GM13977 (cell line): ENCODE results near the gene MAGEA6.
"Not testable (repeated sequence)": the region's sequence is repeated elsewhere in the genome, so short reads cannot be mapped to it uniquely, and the experiment has no call there.

Experiments
- DNase-seq: peaks from one replicate; pipeline ENCODE4 v3.0.0; 2012; ENCODE audit warnings: low spot score
- CTCF ChIP-seq: IDR thresholded peaks from 2 replicates; pipeline ENCODE4 v1.5.1; 2012; ENCODE audit warnings: mild to moderate bottlenecking, control low read depth; ENCODE audit not compliant: insufficient read depth; ENCODE audit errors: extremely low read depth, missing control alignments
- in situ Hi-C: fragments of 300-500 bp; cut with MboI; formaldehyde crosslinking; loops from one replicate; pipeline ENCODE4 v1.12.0; 2022; ENCODE audit warnings: low sequenced_read_pairs, low pct_unique_long_range_greater_than_20kb, mixed read lengths, inconsistent platforms; ENCODE audit not compliant: unreplicated experiment

MAGEA6 gene

DNA sequence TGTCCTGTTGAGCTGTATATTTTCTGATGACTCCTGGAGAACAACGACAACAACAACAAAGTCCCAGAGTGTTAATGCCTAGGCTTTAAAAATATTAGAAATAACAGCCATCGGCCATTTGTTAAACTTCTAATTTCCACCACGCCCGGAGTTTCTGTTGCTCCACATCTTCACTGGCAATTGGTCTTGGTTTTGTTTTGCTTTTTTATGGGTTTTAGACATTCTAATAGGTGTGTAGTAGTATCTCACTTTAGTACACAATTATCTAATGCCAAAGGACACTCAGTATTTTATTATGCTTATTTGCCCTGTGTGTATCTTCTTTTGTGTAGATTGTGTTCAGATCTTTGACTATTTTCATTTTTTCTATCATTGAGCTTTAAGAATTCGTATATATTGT is 30.9 kb downstream of the MAGEA6 start:
- TF ChIP-seq CTCF = no peak
- no peak for DNase-seq
- in situ Hi-C loops = no loop called here

DNA sequence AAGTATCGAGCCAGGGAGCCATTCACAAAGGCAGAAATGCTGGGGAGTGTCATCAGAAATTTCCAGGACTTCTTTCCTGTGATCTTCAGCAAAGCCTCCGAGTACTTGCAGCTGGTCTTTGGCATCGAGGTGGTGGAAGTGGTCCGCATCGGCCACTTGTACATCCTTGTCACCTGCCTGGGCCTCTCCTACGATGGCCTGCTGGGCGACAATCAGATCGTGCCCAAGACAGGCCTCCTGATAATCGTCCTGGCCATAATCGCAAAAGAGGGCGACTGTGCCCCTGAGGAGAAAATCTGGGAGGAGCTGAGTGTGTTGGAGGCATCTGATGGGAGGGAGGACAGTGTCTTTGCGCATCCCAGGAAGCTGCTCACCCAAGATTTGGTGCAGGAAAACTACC is 33.0 kb downstream of the MAGEA6 start:
- in situ Hi-C loops, DNase-seq: not testable (repeated sequence)

GRCh38 chrX:152735860-152736511 is 33.5 kb downstream of the MAGEA6 start:
- in situ Hi-C loops = no loop called here
- DNase-seq = no peak
- TF ChIP-seq CTCF = no peak

- no peak for DNase-seq
- TF ChIP-seq CTCF = no peak
- in situ Hi-C loops = no loop called here
Measured at GRCh38 chrX:152735101-152735500, 34.4 kb downstream of the MAGEA6 start.

GRCh38 chrX:152734143-152734858 is 35.2 kb downstream of the MAGEA6 start:
- in situ Hi-C loops = not testable (repeated sequence)

GRCh38 chrX:152733261-152733975 is 36.1 kb downstream of the MAGEA6 start, which contains the start of the genes CSAG1 and MAGEA12:
Gene CSAG1 (minus strand): TSS chrX:152733721. CDS start chrX:152732460, 1,261 bp downstream.
Gene MAGEA12 (plus strand): TSS chrX:152733757. CDS start chrX:152736162, 2,405 bp downstream.
- in situ Hi-C loops = no loop called here
- no peak for TF ChIP-seq CTCF
- no peak for DNase-seq

More at GRCh38 chrX:152734143-152734858, 35.2 kb downstream of the MAGEA6 start:
- DNase-seq = not testable (repeated sequence)

GRCh38 chrX:152725409-152725808 is 44.1 kb downstream of the MAGEA6 start:
- TF ChIP-seq CTCF = no peak
- DNase-seq = no peak
- in situ Hi-C loops = no loop called here
